K562 (cell line): ENCODE measurements around the gene DLL4. TPM values are rescaled to one million over a fixed set of nuclear protein-coding genes. Genes with fewer than 3 reads are reported as not detected.

ENCODE experiments used
- ATAC-seq: fragments of 200-7000 bp; cut with Tn5 transposase; 3 replicates; pipeline ENCODE4 v1.9.1; 2020; ENCODE audit warnings: moderate library complexity
- BruUV-seq: library from RNA; stranded (reverse); fragments of 400-500 nt; replicated peaks from 2 replicates; lab custom pipeline; 2021; lab: Mats Ljungman, UMichigan
- CTCF ChIA-PET: fragments of 300-600 bp; formaldehyde crosslinking; extraction: SDS; loops from one replicate; lab custom pipeline; 2021; ENCODE audit warnings: low intra/inter-chr PET ratio; lab: Yijun Ruan, JAX
- POLR2A ChIA-PET: fragments of 300-600, 350-650 bp; sonication (Branson Sonifier 250); formaldehyde crosslinking; extraction: SDS; loops from one replicate; lab custom pipeline; 2021; ENCODE audit warnings: antibody characterized with exemption, inconsistent platforms; lab: Yijun Ruan, JAX
- DNase-seq, 4 experiments: peaks; one replicate each; pipeline versions ENCODE4 v3.0.0 to v3.0.0-alpha.2; 2011 to 2018; ENCODE audit warnings: low spot score in 3 of 4, mixed read lengths in 3 of 4; ENCODE audit errors: extremely low read depth in 1 of 4
- FAIRE-seq: peaks from 2 replicates; lab custom pipeline; 2011; peaks lifted over from hg19 to GRCh38; lab: Jason Lieb, UNC
- H2AFZ ChIP-seq: 2 replicates; pipeline ENCODE4 v1.6.0; 2011; ENCODE audit warnings: low read depth, low read length, control low read depth, inconsistent platforms
- H3K27ac ChIP-seq: fragments of 200-600 bp; 3 replicates; pipeline ENCODE4 v1.8.0; 2011; ENCODE audit warnings: low read depth, mild to moderate bottlenecking, control low read depth, inconsistent platforms, low read length, moderate library complexity, mixed read lengths; ENCODE audit errors: extremely low read depth
- H3K27me3 ChIP-seq, 2 experiments: fragments of 300-600 bp in 1 of 2; 2 replicates in 1 of 2; 3 replicates in 1 of 2; pipeline versions ENCODE4 v1.6.0 to v1.8.0; 2011; ENCODE audit warnings: inconsistent platforms in 2 of 2, low read length in 2 of 2, mild to moderate bottlenecking in 1 of 2, mixed read lengths in 1 of 2, moderate library complexity in 1 of 2; ENCODE audit not compliant: control insufficient read depth in 2 of 2, insufficient read depth in 2 of 2
- H3K36me3 ChIP-seq: fragments of 300-600 bp; 3 replicates; pipeline ENCODE4 v1.8.0; 2011; ENCODE audit warnings: mild to moderate bottlenecking, low read length, inconsistent platforms; ENCODE audit not compliant: control insufficient read depth, insufficient read depth
- H3K4me1 ChIP-seq, 2 experiments: fragments of 200-600 bp in 1 of 2; replicated peaks in 1 of 2; 2 replicates in 1 of 2; 3 replicates in 1 of 2; pipeline versions ENCODE4 v1.5.1 to v1.8.0; 2011; ENCODE audit warnings: inconsistent platforms in 2 of 2, low read length in 2 of 2, mild to moderate bottlenecking in 1 of 2, mixed read lengths in 1 of 2, moderate library complexity in 1 of 2; ENCODE audit not compliant: control insufficient read depth in 2 of 2, insufficient read depth in 2 of 2
- H3K4me2 ChIP-seq: 2 replicates; pipeline ENCODE4 v1.6.1; 2011; ENCODE audit warnings: low read length, control low read depth, inconsistent platforms, mixed read lengths; ENCODE audit not compliant: insufficient read depth
- H3K4me3 ChIP-seq: fragments of 200-600 bp; sonication (generic), shearing (Covaris generic); 2 replicates; pipeline ENCODE4 v1.5.1; 2016; ENCODE audit warnings: control low read depth, inconsistent platforms
- H3K79me2 ChIP-seq: fragments of 200-600 bp; 3 replicates; pipeline ENCODE4 v1.8.0; 2011; ENCODE audit warnings: low read length, inconsistent platforms; ENCODE audit not compliant: control insufficient read depth, insufficient read depth
- H3K9ac ChIP-seq, 2 experiments: 2 replicates each; pipeline versions ENCODE4 v1.6.0 to v1.6.1; 2011; ENCODE audit warnings: low read depth in 2 of 2, low read length in 2 of 2, control low read depth in 1 of 2, inconsistent platforms in 1 of 2, mild to moderate bottlenecking in 1 of 2, mixed read lengths in 1 of 2; ENCODE audit not compliant: insufficient read depth in 1 of 2
- H3K9me1 ChIP-seq: one replicate; pipeline ENCODE4 v1.6.0; 2011; ENCODE audit warnings: inconsistent platforms, mild to moderate bottlenecking, low read length, moderate library complexity; ENCODE audit not compliant: control insufficient read depth, insufficient read depth
- H3K9me3 ChIP-seq: replicated peaks from 2 replicates; pipeline ENCODE4 v1.5.1; 2011; ENCODE audit warnings: low read depth, low read length, inconsistent platforms; ENCODE audit not compliant: control insufficient read depth, insufficient read depth
- H4K20me1 ChIP-seq: replicated peaks from 2 replicates; pipeline ENCODE4 v1.6.1; 2011; ENCODE audit warnings: low read length, inconsistent platforms, mixed read lengths; ENCODE audit not compliant: control insufficient read depth, insufficient read depth
- BCOR ChIP-seq: fragments of 450-650 bp; IDR thresholded peaks from 2 replicates; pipeline ENCODE4 v1.6.1; 2016
- BMI1 ChIP-seq: fragments of 150-350 bp; IDR thresholded peaks from 2 replicates; pipeline ENCODE4 v1.6.1; 2014; ENCODE audit warnings: low read length
- GABPA ChIP-seq: fragments of 200-800 bp; sonication (Bioruptor generic); conservative IDR thresholded peaks from 2 replicates; pipeline ENCODE4 v1.6.1; 2016; ENCODE audit warnings: low read depth, missing genetic modification characterization, missing compliant biosample characterization
- NEUROD1 ChIP-seq: fragments of 150-350 bp; IDR thresholded peaks from 2 replicates; pipeline ENCODE4 v1.6.1; 2014; ENCODE audit warnings: borderline replicate concordance, low read length, low read depth; ENCODE audit not compliant: partially characterized antibody
- NFXL1 ChIP-seq: fragments of 450-650 bp; formaldehyde crosslinking; IDR thresholded peaks from 2 replicates; pipeline ENCODE4 v1.4.0; 2021; ENCODE audit warnings: mild to moderate bottlenecking
- POLR2G ChIP-seq: fragments of 200-400 bp; formaldehyde crosslinking; IDR thresholded peaks from 2 replicates; pipeline ENCODE4 v1.6.1; 2017; ENCODE audit warnings: low read depth, mild to moderate bottlenecking, antibody characterized with exemption, low read length, moderate library complexity
- PPARD ChIP-seq: fragments of 250-450 bp; sonication (Bioruptor Pico); IDR thresholded peaks from 2 replicates; pipeline ENCODE4 v1.8.0; 2022; ENCODE audit warnings: inconsistent platforms, mild to moderate bottlenecking, moderate library complexity
- RBFOX2 ChIP-seq: fragments of 200-400 bp; formaldehyde crosslinking; IDR thresholded peaks from 2 replicates; pipeline ENCODE4 v1.6.1; 2017; ENCODE audit warnings: low read depth, mild to moderate bottlenecking, low read length, moderate library complexity
- SAFB ChIP-seq: fragments of 200-400 bp; formaldehyde crosslinking; IDR thresholded peaks from 2 replicates; pipeline ENCODE4 v1.6.1; 2017; ENCODE audit warnings: low read depth, low read length, borderline replicate concordance
- ZKSCAN3 ChIP-seq: fragments of 250-450 bp; sonication (Bioruptor Pico); IDR thresholded peaks from 2 replicates; pipeline ENCODE4 v1.4.0; 2020
- ZNF140 ChIP-seq: fragments of 250-450 bp; sonication (Bioruptor Pico); IDR thresholded peaks from 2 replicates; pipeline ENCODE4 v1.8.0; 2021; ENCODE audit warnings: moderate library complexity, mild to moderate bottlenecking, inconsistent platforms
- WGBS: fragments of 100-300 bp; shearing (Covaris generic); methylation state at CpG from one replicate; pipeline ENCODE4 v1.1.6; 2016; ENCODE audit warnings: low coverage, mixed read lengths; ENCODE audit not compliant: insufficient coverage; ENCODE audit errors: missing lambda C conversion rate; 5-methylcytosine and 5-hydroxymethylcytosine counted together
- in situ Hi-C: fragments of 300-500 bp; cut with MboI; formaldehyde crosslinking; loops from 4 replicates; pipeline ENCODE4 v1.15.0; 2018; ENCODE audit warnings: inconsistent platforms, mixed read lengths
- intact Hi-C: fragments of 100-400 bp; cut with micrococcal nuclease; formaldehyde crosslinking; loops from 2 replicates; pipeline ENCODE4 v1.14.2; 2022
- polyA plus RNA-seq, 8 experiments: library from polyadenylated mRNA; depleted of rRNA in 4 of 8; stranded (reverse) in 5 of 8; unstranded in 3 of 8; fragments of >200 nt; fragmentation: Nextera tagmentation in 2 of 8; fragmentation: Illumina TruSeq in 1 of 8; extraction: Ambion mirVana in 2 of 8; extraction: Trizol in 1 of 8; gene quantifications; 2 replicates each; pipeline versions ENCODE4 v1.2.1 to v1.2.3, GENCODE V29; 2011 to 2014; ENCODE audit warnings: inconsistent platforms in 1 of 8, missing spikeins in 1 of 8
- total RNA-seq, 7 experiments: library from RNA; depleted of rRNA in 6 of 7; stranded (reverse); fragments of >200 nt in 6 of 7; fragmentation: Illumina TruSeq in 2 of 7; extraction: Trizol in 2 of 7; gene quantifications; 2 replicates each; pipeline versions ENCODE4 v1.2.1 to v1.2.3, GENCODE V29; 2011 to 2021; ENCODE audit warnings: low replicate concordance in 1 of 7
- TF ChIP-seq, protein P1 (sequence below): sonication (generic); formaldehyde crosslinking; IDR thresholded peaks from 2 replicates; pipeline ENCODE4 v1.5.0; 2020; ENCODE audit warnings: missing genetic modification reagents
- TF ChIP-seq, protein P2 (sequence below), 2 experiments: IDR thresholded peaks; 2 replicates each; pipeline ENCODE4 v1.6.1; 2011; ENCODE audit warnings: borderline replicate concordance in 1 of 2, control low read depth in 1 of 2, low read depth in 1 of 2, low read length in 1 of 2, mild to moderate bottlenecking in 1 of 2, mixed read lengths in 1 of 2, moderate library complexity in 1 of 2; ENCODE audit not compliant: insufficient read depth in 1 of 2, insufficient read length in 1 of 2, poor library complexity in 1 of 2, severe bottlenecking in 1 of 2; ENCODE audit errors: extremely low read depth in 1 of 2

DLL4 gene
- total and polyA plus RNA-seq, 9 of the 15 experiments (the other 6 are each of a cell fraction or from before 2014, with no cell fraction given) = 0.04 to 1.1 (median 0.41) TPM; not detected in 1

DNA sequence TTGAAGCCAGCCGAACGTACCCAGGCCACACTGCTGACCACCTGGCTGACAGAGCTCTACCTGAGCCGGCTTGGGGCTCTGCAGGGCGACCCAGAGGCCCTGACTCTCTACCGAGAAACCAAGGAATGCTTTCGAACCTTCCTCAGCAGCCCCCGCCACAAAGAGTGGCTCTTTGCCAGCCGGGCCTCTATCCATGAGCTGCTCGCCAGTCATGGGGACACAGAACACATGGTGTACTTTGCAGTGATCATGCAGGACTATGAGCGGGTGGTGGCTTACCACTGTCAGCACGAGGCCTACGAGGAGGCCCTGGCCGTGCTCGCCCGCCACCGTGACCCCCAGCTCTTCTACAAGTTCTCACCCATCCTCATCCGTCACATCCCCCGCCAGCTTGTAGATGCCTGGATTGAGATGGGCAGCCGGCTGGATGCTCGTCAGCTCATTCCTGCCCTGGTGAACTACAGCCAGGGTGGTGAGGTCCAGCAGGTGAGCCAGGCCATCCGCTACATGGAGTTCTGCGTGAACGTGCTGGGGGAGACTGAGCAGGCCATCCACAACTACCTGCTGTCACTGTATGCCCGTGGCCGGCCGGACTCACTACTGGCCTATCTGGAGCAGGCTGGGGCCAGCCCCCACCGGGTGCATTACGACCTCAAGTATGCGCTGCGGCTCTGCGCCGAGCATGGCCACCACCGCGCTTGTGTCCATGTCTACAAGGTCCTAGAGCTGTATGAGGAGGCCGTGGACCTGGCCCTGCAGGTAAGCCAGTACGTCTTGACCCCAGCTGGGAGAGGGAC, 28.7 kb upstream of the DLL4 start:
- Histone ChIP-seq H2AFZ (no peak overlapping the region), H4K20me1 (peaks cover 25% of the 10 kb centered on the region; the same call in 1 of the 2 replicates), H3K9me1 (no peaks in the 10 kb centered on the region), H3K36me3 (peaks cover 71% of the 10 kb centered on the region; the same call in 2 of the 3 replicates), H3K9me3 (no peaks in the 10 kb centered on the region), H3K4me3 (no peak overlapping the region), H3K27ac (no peak overlapping the region), H3K4me2 (no peak overlapping the region), H3K9ac (peak overlapping the region in 1 of 2 experiments; percentile 48; a peak in 1 of 4 replicates), H3K27me3 (no peaks in the 10 kb centered on the region), H3K4me1 (peaks cover 4 to 20% of the 10 kb centered on the region in 2 experiments; a peak in 4 of 5 replicates), H3K79me2 (peaks cover 8% of the 10 kb centered on the region)
- 94% methylated on average over 30 of the region's 36 CpGs for WGBS
- CTCF ChIA-PET = interaction anchor here (0.7 kb wide), 1 partner anchor 202 kb away, joined by 4 read pairs; no protein-coding TSS in a partner anchor
- in situ Hi-C loops = no loop called here
- ATAC-seq = no peak
- BruUV-seq = no TSS peak
- TF ChIP-seq SAFB (no peak), RBFOX2 (peak; percentile 41; the same call in 1 of the 2 replicates), POLR2G (0 out of 2 replicates have a peak, but pooled peaks have one; percentile 25)
- POLR2A ChIA-PET = interaction anchor here (0.7 kb wide), 1 partner anchor 9 kb away, joined by 3 read pairs; no protein-coding TSS in a partner anchor
- FAIRE-seq = no peak
- DNase-seq = no peak
- intact Hi-C loops = no loop called here

GRCh38 chr15:40901053-40901443, 28.1 kb upstream of the DLL4 start:
- Histone ChIP-seq H3K9me3 (no peaks in the 10 kb centered on the region), H3K36me3 (peaks cover 66% of the 10 kb centered on the region; the same call in 2 of the 3 replicates), H4K20me1 (peaks cover 31% of the 10 kb centered on the region; the same call in 1 of the 2 replicates), H2AFZ (no peak overlapping the region), H3K4me1 (peaks cover 0 to 22% of the 10 kb centered on the region in 2 experiments; a peak in 3 of 5 replicates), H3K79me2 (peaks cover 3% of the 10 kb centered on the region; the same call in 1 of the 3 replicates), H3K27me3 (no peaks in the 10 kb centered on the region), H3K4me2 (no peak overlapping the region), H3K9ac (no peak overlapping the region), H3K4me3 (no peak overlapping the region), H3K27ac (no peak overlapping the region), H3K9me1 (no peaks in the 10 kb centered on the region)
- ATAC-seq (no peak), DNase-seq (no peak), FAIRE-seq (no peak)
- CTCF ChIA-PET = interaction anchor here (0.7 kb wide), 1 partner anchor 202 kb away, joined by 4 read pairs; no protein-coding TSS in a partner anchor
- POLR2A ChIA-PET = no interaction called here
- BruUV-seq = no TSS peak
- in situ Hi-C loops (no loop called here), intact Hi-C loops (no loop called here)
- 96% methylated on average over 4 of the region's 5 CpGs for whole genome bisulfite sequencing
- TF ChIP-seq BCOR (peak; percentile 99), ZNF140 (CRISPR knock-in tag) (no peak), PPARD (CRISPR knock-in tag) (no peak), ZKSCAN3 (CRISPR knock-in tag) (no peak), NFXL1 (CRISPR knock-in tag) (no peak), NEUROD1 (no peak), BMI1 (no peak), GABPA (tag) (no peak)
- TF ChIP-seq, protein P1, sequence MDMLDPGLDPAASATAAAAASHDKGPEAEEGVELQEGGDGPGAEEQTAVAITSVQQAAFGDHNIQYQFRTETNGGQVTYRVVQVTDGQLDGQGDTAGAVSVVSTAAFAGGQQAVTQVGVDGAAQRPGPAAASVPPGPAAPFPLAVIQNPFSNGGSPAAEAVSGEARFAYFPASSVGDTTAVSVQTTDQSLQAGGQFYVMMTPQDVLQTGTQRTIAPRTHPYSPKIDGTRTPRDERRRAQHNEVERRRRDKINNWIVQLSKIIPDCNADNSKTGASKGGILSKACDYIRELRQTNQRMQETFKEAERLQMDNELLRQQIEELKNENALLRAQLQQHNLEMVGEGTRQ (CRISPR knock-in tag) = no peak
- TF ChIP-seq, protein P2, sequence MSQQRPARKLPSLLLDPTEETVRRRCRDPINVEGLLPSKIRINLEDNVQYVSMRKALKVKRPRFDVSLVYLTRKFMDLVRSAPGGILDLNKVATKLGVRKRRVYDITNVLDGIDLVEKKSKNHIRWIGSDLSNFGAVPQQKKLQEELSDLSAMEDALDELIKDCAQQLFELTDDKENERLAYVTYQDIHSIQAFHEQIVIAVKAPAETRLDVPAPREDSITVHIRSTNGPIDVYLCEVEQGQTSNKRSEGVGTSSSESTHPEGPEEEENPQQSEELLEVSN (IDR thresholded peaks at IDR 0.05; ENCODE audit: borderline replicate concordance in 1 of 2, extremely low read depth in 1 of 2, insufficient read depth in 1 of 2, insufficient read length in 1 of 2, low read depth in 1 of 2, low read length in 1 of 2, poor library complexity in 1 of 2, severe bottlenecking in 1 of 2) = no peak
